Trophoblast cell (in vitro differentiated cells and primary cell): Measurements from ENCODE around the gene ZFP57.
A peak's percentile ranks its signal among the peaks of the same experiment; 100 is the strongest.
"Not testable (repeated sequence)": the region's sequence is repeated elsewhere in the genome, so short reads cannot be mapped to it uniquely, and the experiment has no call there.

Source experiments
- DNase-seq, 2 donors: peaks; one replicate each; pipeline ENCODE4 v3.0.0-alpha.2; 2016
- H2AFZ ChIP-seq: 2 replicates; pipeline ENCODE4 v1.6.1; 2013; ENCODE audit warnings: low read length, moderate library complexity, mild to moderate bottlenecking; ENCODE audit not compliant: insufficient read depth, poor library complexity
- H2AK5ac ChIP-seq: 2 replicates; pipeline ENCODE4 v1.6.1; 2013; ENCODE audit warnings: mild to moderate bottlenecking, low read length
- H2BK120ac ChIP-seq: 2 replicates; pipeline ENCODE4 v1.6.1; 2013; ENCODE audit warnings: low read length, mild to moderate bottlenecking, moderate library complexity; ENCODE audit not compliant: insufficient read depth, poor library complexity
- H2BK12ac ChIP-seq: 2 replicates; pipeline ENCODE4 v1.6.1; 2013; ENCODE audit warnings: mild to moderate bottlenecking, low read length, moderate library complexity
- H2BK5ac ChIP-seq: 2 replicates; pipeline ENCODE4 v1.6.1; 2013; ENCODE audit warnings: low read length, low read depth, moderate library complexity, mild to moderate bottlenecking; ENCODE audit not compliant: poor library complexity
- H3K14ac ChIP-seq: 2 replicates; pipeline ENCODE4 v1.6.1; 2013; ENCODE audit warnings: mild to moderate bottlenecking, low read length
- H3K18ac ChIP-seq: 2 replicates; pipeline ENCODE4 v1.6.1; 2013; ENCODE audit warnings: mild to moderate bottlenecking, low read length
- H3K23ac ChIP-seq: 2 replicates; pipeline ENCODE4 v1.6.1; 2013; ENCODE audit warnings: low read length
- H3K27ac ChIP-seq: 2 replicates; pipeline ENCODE4 v1.5.1; 2013; ENCODE audit warnings: low read depth, mild to moderate bottlenecking, inconsistent platforms, low read length, moderate library complexity
- H3K27me3 ChIP-seq: 2 replicates; pipeline ENCODE4 v1.6.1; 2013; ENCODE audit warnings: inconsistent platforms, mild to moderate bottlenecking, low read length, moderate library complexity; ENCODE audit not compliant: insufficient read depth
- H3K36me3 ChIP-seq, 2 experiments: 1 replicate in 1 of 2; 2 replicates in 1 of 2; pipeline ENCODE4 v1.6.1; 2013; ENCODE audit warnings: low read length in 2 of 2, mild to moderate bottlenecking in 2 of 2, moderate library complexity in 1 of 2; ENCODE audit not compliant: insufficient read depth in 2 of 2, control insufficient read depth in 1 of 2
- H3K4ac ChIP-seq: 2 replicates; pipeline ENCODE4 v1.6.1; 2013; ENCODE audit warnings: low read depth, mild to moderate bottlenecking, low read length, moderate library complexity
- H3K4me1 ChIP-seq, 2 experiments: 1 replicate in 1 of 2; 2 replicates in 1 of 2; pipeline ENCODE4 v1.6.1; 2013; ENCODE audit warnings: low read length in 2 of 2, mild to moderate bottlenecking in 2 of 2, moderate library complexity in 1 of 2; ENCODE audit not compliant: insufficient read depth in 2 of 2, control insufficient read depth in 1 of 2
- H3K4me2 ChIP-seq: 2 replicates; pipeline ENCODE4 v1.6.1; 2013; ENCODE audit warnings: inconsistent platforms, mild to moderate bottlenecking, low read length, moderate library complexity
- H3K4me3 ChIP-seq: 2 replicates; pipeline ENCODE4 v1.5.1; 2013; ENCODE audit warnings: mild to moderate bottlenecking, low read depth, low read length, inconsistent platforms
- H3K79me1 ChIP-seq: one replicate; pipeline ENCODE4 v1.6.1; 2013; ENCODE audit warnings: low read length
- H3K79me2 ChIP-seq: 2 replicates; pipeline ENCODE4 v1.6.1; 2013; ENCODE audit warnings: low read length, mild to moderate bottlenecking; ENCODE audit not compliant: control insufficient read depth, insufficient read depth, poor library complexity
- H3K9ac ChIP-seq: 2 replicates; pipeline ENCODE4 v1.6.1; 2013; ENCODE audit warnings: mild to moderate bottlenecking, low read length
- H3K9me3 ChIP-seq: 2 replicates; pipeline ENCODE4 v1.6.1; 2013; ENCODE audit warnings: low read depth, mild to moderate bottlenecking, control low read depth, inconsistent platforms, low read length; ENCODE audit not compliant: insufficient read depth
- H4K12ac ChIP-seq: 2 replicates; pipeline ENCODE4 v1.6.1; 2013; ENCODE audit warnings: low read depth, mild to moderate bottlenecking, low read length, moderate library complexity
- H4K8ac ChIP-seq: 2 replicates; pipeline ENCODE4 v1.6.1; 2013; ENCODE audit warnings: low read depth, mild to moderate bottlenecking, low read length, moderate library complexity
- H4K91ac ChIP-seq: one replicate; pipeline ENCODE4 v1.6.1; 2013; ENCODE audit warnings: low read depth, mild to moderate bottlenecking, low read length, moderate library complexity
- WGBS: extraction: QIAGEN DNeasy Blood & Tissue Kit; methylation state at CpG from one replicate; pipeline ENCODE4 v1.1.7; 2013; ENCODE audit warnings: missing lambda C conversion rate; ENCODE audit not compliant: insufficient read length, insufficient coverage; ENCODE audit errors: extremely low coverage; 5-methylcytosine and 5-hydroxymethylcytosine counted together

The ZFP57 gene

GRCh38 chr6:29665942-29666825 lies 14.8 kb downstream of the ZFP57 start:
- Histone ChIP-seq H4K8ac (no peak overlapping the region), H3K79me2 (peaks cover 2% of the 10 kb centered on the region), H3K27me3 (no peaks in the 10 kb centered on the region), H3K4me1 (peaks cover 8 to 20% of the 10 kb centered on the region in 2 experiments), H2AK5ac (no peak overlapping the region), H2BK12ac (peak overlapping the region; percentile 11), H3K23ac (no peak overlapping the region), H4K12ac (no peak overlapping the region), H3K4me3 (no peak overlapping the region), H2BK5ac (no peak overlapping the region), H3K18ac (no peak overlapping the region), H3K36me3 (no peaks in the 10 kb centered on the region), H2BK120ac (peak overlapping the region; percentile 35), H3K9ac (no peak overlapping the region), H3K79me1 (peaks cover 8% of the 10 kb centered on the region), H3K27ac (peak overlapping the region; percentile 48), H4K91ac (no peak overlapping the region), H3K14ac (no peak overlapping the region), H3K4ac (no peak overlapping the region), H3K9me3 (no peaks in the 10 kb centered on the region), H3K4me2 (no peak overlapping the region), H2AFZ (no peak overlapping the region)
- DNase-seq, result no peak
- no CpG with 5 or more reads among the region's 8 CpGs for WGBS

GRCh38 chr6:29663300-29664042 lies 17.5 kb downstream of the ZFP57 start:
- DNase-seq, result no peak
- no CpG with 5 or more reads among the region's 5 CpGs for WGBS

GRCh38 chr6:29661502-29662141 lies 19.3 kb downstream of the ZFP57 start:
- Histone ChIP-seq H2BK120ac (peak overlapping the region; percentile 56), H3K14ac (peak overlapping the region; percentile 22), H4K8ac (peak overlapping the region; percentile 70), H3K4me1 (peaks cover 6 to 19% of the 10 kb centered on the region in 2 experiments), H3K27ac (peak overlapping the region; percentile 79), H2BK5ac (peak overlapping the region; percentile 67), H4K91ac (peak overlapping the region; percentile 94)
- not testable (repeated sequence) for H3K27me3 ChIP-seq, H3K9ac ChIP-seq, H4K12ac ChIP-seq, H3K4me3 ChIP-seq, H3K79me2 ChIP-seq, H3K4me2 ChIP-seq, H3K79me1 ChIP-seq, H3K23ac ChIP-seq, H2AFZ ChIP-seq, H3K36me3 ChIP-seq, H3K18ac ChIP-seq, H3K4ac ChIP-seq, H2AK5ac ChIP-seq, H2BK12ac ChIP-seq, H3K9me3 ChIP-seq
- WGBS, result no CpG with 5 or more reads among the region's 14 CpGs
- peak; percentile 82 to 98 for DNase-seq

More at GRCh38 chr6:29663300-29664042, 17.5 kb downstream of the ZFP57 start:
- Histone ChIP-seq H4K8ac (no peak overlapping the region), H2AFZ (no peak overlapping the region), H3K79me2 (peaks cover 2% of the 10 kb centered on the region), H3K27me3 (no peaks in the 10 kb centered on the region), H2BK120ac (no peak overlapping the region), H3K36me3 (no peaks in the 10 kb centered on the region), H2BK5ac (no peak overlapping the region), H3K79me1 (peaks cover 8% of the 10 kb centered on the region), H3K23ac (no peak overlapping the region), H3K4me2 (no peak overlapping the region), H4K12ac (no peak overlapping the region), H3K27ac (peak overlapping the region; percentile 40), H2BK12ac (no peak overlapping the region), H4K91ac (no peak overlapping the region), H3K4me3 (no peak overlapping the region), H3K9me3 (no peaks in the 10 kb centered on the region), H3K14ac (no peak overlapping the region), H3K18ac (no peak overlapping the region), H3K4me1 (peaks cover 8 to 22% of the 10 kb centered on the region in 2 experiments), H3K4ac (no peak overlapping the region), H3K9ac (no peak overlapping the region), H2AK5ac (no peak overlapping the region)

DNA sequence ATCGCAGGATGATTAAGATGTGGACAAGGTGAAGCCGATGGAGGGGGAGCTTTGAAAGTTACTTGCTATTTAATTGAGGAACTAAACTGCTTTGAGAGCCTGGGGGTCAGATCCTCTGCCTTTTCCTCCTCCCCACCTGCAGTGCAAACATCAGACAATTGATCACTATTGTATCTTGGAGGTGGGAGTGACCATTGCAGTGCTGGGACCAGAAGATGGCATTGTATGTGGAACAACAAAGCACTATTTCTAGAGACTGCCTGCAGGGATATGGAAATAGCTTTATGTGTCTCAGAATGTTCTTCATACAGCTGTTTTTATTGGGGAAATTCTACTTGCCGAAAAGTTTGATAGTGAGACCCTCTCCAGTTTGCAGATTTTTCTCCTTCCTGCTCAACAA lies 19.9 kb downstream of the ZFP57 start:
- Histone ChIP-seq H3K27me3 (no peaks in the 10 kb centered on the region), H2BK120ac (peak overlapping the region; percentile 56), H3K36me3 (no peaks in the 10 kb centered on the region), H3K27ac (peak overlapping the region; percentile 59), H3K9me3 (no peaks in the 10 kb centered on the region), H4K8ac (peak overlapping the region; percentile 70), H3K9ac (no peak overlapping the region), H3K4me2 (no peak overlapping the region), H3K4me3 (no peak overlapping the region), H4K12ac (no peak overlapping the region), H2AK5ac (no peak overlapping the region), H3K4ac (no peak overlapping the region), H3K18ac (no peak overlapping the region), H2AFZ (no peak overlapping the region), H3K14ac (no peak overlapping the region), H4K91ac (peak overlapping the region; percentile 77), H3K4me1 (peaks cover 7 to 19% of the 10 kb centered on the region in 2 experiments), H2BK5ac (peak overlapping the region; percentile 67), H3K23ac (no peak overlapping the region), H2BK12ac (peak overlapping the region; percentile 76), H3K79me2 (peaks cover 3% of the 10 kb centered on the region), H3K79me1 (peaks cover 8% of the 10 kb centered on the region)
- WGBS, result no CpG with 5 or more reads among the region's 3 CpGs
- no peak for DNase-seq
